HG03025 (cell line): ENCODE data around the gene SPATC1L.
"Not testable (repeated sequence)": the region's sequence is repeated elsewhere in the genome, so short reads cannot be mapped to it uniquely, and the experiment has no call there.

Experiments
- ATAC-seq: cut with Tn5 transposase; IDR thresholded peaks from one replicate; pipeline ENCODE4 v1.9.1; 2021; ENCODE audit warnings: mild to moderate bottlenecking, moderate library complexity; ENCODE audit not compliant: unreplicated experiment, low FRiP score

SPATC1L gene

DNA sequence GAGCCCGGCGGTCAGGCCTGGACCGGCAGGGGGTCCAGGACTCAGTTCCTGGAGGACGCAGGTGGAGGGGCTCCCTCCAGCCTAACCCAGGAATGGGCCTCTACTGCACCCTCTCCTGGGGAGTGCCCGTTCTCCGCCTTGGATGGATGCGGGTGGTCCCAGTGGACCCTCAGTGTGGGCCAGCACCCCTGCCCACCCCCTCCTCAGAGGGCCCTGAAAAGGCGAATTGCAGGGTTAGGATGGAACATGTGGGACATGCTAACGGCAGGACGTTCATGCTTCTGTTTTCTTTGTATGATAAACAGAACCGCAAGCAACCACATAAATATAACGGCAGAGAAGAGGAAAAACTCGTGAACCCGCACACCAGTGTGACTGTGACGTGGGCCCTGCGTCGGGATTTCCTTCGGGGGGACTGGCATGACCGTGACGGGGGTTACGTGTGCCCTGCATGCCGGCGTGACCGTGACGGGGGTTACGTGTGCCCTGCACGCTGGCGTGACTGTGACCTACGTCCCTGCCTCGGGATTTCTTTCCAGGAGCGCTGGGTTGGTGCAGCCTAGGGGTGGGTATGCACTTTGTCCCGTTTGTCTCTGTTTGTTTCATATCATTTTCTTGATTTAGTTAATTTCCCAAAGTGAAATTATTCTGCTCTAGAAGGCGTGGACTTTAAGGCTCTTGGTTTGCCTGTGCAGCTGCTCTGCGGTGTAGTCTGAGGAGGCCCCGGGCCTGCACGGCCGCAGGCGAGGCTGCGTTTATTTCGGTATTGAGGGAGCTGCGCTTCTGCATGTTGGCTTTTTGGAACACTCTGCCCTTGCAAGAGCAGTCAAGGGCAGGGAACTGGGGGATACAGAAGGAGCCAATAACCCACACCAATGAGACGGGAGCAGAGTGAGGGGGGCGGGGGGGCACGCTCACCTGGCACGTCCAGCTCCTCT, 32.0 kb downstream of the SPATC1L start:
- ATAC-seq, result no peak

DNA sequence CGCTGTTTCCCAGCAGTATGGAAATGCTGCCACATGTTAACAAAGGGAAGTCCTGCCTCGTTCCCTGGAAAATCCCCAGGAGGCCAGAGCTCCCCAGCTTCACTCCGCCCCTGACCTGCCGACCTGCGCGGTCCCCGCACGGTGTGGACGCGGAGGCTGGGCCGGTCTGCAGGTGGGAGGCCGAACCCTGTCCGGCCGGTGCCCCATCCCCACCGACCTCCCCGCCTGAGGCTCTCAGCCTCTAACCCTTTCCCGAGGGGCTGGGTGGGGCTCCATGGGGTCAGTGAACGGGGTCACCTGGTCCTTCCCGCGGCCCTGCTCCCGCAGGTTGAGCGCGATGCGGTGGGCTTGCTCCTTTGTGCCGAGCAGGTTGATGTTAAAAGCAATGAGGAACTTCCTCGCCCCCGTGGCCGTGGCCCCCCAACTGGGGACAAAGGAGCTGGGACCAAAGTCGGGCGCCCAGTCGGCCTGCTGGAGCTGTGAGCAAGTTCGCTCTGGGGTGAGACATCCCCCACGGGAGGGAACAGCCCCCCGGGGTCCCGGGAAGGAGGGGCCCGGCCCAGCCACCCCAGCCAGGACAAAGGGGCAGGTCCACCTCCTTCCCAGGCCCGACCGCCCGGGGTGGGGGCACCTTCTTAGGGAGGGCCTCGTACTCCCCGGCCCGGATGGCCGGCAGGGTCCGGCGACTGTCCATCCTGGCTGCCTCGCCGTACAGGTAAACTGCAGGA, 32.8 kb downstream of the SPATC1L start:
- no peak for ATAC-seq

DNA sequence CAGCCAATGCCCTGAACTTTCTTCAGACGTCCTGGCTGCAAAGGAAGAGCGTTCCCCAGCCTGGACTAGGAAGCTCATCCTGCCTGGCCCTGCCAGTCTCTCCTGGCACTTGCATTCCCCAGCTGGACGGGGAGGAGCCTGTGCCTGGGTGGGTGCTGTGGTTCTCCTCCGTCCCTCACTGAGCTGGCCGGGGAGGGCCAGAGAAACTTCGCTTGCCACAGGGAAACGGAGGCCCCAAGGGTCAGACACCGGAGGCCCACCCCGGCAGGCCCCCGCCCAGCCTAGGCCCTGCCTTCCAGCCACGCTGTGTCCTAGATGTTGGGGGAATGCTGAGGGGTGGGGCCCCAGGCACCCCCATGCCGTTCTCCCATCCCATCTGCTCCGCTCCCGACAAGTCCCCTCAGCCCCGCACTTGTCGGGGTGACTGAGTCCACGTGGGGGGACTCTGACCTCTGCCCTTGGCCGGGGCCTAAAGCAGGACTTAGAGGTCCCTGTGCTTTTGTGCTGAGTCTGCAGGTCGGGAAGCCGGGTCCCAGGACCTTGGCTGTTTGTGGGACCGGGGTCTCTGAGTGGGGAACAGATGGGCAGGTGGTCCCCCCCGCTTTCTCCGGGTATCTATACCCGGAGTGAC, 33.7 kb downstream of the SPATC1L start:
- ATAC-seq, result no peak

DNA sequence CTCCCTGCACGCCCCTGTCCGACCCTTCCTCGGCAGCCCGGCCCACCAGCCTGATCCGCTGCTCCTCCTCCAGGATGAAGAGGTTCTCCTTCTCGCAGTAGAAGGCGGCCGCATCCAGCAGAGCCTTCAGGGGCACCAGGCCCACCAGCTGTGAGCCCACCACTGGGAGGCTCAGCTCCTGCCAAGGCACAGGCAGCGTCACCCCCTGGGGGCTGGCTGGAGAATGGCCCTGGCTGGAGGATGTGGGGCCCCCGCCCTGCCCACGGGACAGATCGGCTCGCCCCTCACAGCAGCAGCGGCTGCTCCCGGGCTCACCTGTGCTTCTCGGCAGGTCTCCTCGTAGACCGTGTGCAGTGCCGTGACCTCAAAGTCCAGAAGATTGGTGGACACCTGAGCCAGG, 34.2 kb downstream of the SPATC1L start:
- no peak for ATAC-seq

DNA sequence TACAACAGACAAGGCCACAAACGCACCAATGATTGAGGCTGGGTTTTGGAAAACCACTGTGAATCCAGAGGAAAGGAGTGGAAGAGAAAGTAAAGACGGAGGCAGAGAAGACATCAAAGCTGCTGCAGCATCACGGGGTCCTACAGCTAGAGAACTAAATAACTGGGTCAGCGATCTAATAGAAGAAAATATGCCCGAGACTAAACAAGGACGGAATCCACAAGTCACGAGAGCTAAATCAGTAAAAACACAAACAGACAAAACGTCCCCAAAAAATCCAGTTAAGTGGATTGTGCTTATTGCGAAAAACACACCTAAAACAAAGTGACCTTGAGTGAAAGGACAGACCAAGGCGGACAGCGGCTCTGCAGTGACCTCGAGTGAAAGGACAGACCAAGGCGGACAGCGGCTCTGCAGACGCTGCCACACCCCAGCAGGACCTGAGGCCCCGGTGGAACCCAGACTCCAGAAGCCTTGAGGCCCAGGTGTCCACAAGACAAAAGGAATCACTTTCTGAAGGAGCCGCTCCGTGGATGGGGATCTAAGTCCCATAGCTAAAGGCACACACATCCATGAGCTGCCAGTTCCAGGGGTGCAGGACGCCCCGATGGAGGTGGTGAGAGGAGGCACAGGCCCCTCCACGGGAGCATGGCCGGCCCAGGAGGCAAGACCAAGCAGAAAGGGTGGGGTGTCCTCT, 34.9 kb downstream of the SPATC1L start:
- ATAC-seq, result no peak

DNA sequence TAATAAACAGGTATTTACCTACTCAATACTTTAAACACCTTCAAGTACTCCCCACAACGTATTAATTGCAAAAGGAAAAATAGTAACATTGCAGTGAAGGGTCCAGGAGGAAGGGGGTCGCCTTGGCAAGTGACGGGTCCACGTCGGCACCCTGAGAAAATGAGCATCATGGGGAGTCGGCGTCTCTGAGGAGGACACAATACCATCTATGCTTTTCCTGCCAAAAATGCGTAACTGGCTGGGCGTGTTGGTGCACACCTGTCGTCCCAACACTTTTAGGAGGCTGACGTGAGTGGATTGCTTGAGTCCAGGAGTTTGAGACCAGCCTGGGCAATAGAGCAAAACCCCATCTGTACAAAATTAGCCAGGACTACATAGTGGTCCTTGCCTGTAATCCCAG, 36.2 kb downstream of the SPATC1L start:
- no peak for ATAC-seq

DNA sequence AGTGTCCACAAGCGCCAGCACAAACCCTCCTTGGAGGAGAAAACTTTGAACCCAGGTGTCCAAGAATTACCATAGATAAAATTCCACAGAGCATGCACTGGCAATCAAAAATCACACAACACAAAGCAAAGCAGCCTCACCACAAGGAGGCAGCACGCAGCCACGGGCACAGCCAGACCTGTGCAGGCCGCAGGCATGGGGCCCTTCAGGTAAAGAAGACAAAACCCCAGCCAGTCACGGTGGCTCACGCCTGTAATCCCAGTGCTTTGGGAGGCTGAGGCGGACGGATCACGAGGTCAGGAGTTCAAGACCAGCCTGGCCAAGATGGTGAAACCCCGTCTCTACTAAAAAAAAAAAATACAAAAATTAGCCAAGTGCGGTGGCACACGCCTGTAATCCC, 36.8 kb downstream of the SPATC1L start:
- not testable (repeated sequence) for ATAC-seq

DNA sequence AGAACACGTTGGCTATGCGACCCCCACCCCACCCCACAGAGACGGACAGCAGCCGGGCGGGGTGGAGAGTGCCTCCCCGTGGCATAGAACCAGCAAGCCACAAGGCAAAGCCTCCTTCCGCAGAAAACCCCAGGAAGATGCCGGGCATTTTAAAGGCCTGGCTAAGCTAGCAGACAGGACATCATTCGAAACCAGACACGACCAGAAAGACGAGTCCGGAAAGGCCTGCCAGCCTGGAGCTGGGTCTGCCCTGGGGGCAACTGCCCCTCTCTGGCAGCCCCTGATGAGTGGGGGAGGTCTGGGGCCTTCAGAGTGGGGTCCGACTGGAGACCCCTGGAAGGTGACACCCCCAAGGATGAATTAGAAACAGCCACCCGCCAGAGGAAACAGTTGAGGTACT, 37.4 kb downstream of the SPATC1L start:
- ATAC-seq, result no peak

DNA sequence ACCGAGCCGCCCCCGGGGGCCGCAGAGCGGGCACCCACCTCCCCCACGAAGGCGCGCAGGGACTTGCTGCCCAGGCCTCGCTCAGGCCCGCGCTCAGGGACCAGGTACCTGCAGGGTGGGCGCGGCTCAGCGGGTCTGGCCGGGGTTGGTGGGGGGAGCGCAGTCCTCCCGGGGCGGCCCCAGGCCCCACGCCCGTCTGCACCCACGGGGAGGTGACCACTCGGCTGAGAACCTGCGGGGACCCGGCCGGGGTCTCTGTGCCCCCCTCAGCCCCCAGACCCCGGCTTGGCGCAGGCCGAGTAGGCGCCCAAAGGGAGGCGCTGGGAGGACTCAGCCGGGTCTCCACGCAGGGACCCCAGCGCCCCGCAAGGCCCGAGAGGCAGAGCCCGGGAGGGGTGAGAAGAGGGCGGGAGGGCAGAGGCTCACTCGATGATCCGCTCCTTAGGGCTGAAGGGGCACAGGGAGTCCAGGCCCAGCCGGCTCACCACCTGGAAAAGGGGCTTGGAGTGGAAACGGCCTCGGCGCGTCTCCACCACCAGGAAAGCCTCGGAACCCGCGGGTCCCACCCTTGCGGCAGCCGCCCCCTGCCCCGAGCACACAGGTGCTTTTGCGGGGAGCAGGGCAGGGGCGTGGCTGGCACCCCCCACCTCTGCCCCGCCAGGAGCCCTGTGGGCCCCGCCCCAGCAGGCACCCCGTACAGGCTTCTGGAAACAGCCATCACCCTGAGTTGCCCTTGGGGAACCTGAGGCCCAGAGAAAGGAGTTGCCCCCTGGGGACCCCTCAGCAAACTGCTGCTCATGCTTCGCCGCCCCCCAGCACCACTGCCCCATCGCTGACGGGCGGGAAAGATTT, 38.2 kb downstream of the SPATC1L start:
- no peak for ATAC-seq

DNA sequence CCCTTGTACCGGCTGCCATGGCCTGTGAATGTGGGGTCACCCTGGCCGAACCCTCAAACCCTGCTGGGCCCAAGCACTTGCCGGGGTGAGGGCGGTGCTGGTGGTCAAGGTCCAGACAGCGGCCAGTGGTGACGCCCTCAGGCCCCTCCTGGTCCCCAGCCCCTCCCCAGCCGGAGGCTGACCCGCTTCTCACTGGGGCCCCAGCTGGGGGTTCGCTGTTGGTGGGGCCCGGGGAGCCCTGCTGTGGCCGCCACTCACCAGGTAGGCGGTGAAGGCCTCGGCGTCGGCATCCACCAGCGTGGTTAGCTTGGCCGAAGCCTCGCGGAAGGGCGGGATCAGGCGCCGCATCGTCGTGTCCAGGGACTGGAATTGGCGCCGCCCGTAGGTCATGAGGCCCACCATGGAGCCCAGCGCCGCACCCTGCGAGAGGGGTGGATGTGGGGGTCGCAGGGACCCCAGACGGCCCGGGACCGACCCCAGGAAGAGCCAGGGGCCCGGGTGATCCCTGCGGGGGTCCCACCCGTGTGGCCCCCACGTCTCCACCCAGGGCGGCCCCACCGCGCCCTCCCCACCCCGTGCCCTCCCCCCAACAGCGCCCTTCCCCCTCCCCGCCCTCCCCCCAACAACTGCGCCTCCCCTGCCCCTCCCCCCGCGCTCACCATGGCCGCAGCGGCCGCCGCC, 39.0 kb downstream of the SPATC1L start:
- no peak for ATAC-seq

DNA sequence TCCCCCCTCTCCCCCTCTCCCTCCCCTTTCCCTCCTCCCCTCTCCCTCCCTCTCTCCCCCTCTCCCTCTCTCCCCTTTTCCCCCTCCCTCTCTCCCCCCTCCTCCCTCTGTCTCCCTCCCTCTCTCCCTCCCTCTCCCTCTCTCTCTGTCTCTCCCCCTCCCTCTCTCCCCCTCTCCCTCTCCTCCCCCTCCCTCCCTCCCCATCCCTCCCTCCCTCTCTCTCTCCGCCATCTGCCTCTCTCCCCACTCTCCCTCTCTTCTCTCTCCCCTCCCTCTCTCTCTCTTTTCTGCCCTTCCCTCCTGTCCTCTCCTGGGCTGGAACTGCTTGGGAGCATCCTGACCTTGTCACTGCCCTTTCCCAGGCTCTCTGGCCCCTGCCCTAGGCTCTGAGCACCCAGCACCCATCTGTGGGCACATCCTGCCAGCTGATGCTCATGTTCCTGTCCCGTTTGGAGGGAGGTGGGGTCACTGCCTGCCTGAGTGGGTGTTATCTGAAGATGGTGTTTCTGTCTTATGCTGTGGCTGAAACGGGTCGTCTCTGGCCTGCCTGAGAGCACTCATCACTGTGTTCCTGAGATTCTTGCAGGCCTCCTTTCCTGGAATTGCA, 39.7 kb downstream of the SPATC1L start:
- ATAC-seq, result no peak

DNA sequence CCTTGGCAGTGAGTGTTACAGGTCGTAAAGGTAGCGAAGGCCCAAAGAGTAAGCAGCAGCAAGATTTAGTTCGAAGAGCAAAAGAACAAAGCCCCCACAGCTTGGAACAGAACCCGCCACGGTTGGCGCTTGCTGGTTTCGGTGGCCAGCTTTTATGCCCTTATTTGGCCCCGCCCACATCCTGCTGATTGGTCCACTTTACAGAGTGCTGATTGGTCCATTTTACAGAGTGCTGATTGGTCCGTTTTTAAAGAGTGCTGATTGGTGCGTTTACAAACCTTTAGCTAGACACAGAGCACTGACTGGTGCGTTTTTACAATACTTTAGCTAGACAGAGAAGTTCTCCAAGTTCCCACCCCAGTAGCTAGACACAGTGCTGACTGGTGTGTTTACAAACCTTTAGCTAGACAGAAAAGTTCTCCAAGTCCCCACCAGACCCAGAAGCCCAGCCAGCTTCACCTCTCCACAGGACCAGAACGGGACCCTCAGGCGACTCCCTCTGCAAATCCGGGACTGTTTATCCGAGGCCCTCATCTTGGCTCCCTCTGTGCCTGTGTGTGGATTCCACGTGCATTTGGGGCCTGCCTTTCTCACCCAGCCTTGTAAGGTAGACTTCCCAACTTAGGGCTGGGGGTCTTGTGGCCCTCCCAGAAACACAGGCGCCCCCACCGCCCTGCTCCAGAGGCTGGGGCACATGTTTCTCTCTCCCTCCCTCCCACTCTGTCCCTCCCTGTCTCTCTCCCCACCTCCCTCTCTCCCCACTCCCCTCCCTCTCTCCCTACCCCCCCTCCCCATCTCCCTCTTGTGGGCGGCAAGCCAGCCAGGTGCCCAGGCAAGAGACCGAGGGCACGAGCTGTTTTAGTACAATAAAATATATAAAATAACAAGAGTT, 41.4 kb downstream of the SPATC1L start:
- no peak for ATAC-seq

DNA sequence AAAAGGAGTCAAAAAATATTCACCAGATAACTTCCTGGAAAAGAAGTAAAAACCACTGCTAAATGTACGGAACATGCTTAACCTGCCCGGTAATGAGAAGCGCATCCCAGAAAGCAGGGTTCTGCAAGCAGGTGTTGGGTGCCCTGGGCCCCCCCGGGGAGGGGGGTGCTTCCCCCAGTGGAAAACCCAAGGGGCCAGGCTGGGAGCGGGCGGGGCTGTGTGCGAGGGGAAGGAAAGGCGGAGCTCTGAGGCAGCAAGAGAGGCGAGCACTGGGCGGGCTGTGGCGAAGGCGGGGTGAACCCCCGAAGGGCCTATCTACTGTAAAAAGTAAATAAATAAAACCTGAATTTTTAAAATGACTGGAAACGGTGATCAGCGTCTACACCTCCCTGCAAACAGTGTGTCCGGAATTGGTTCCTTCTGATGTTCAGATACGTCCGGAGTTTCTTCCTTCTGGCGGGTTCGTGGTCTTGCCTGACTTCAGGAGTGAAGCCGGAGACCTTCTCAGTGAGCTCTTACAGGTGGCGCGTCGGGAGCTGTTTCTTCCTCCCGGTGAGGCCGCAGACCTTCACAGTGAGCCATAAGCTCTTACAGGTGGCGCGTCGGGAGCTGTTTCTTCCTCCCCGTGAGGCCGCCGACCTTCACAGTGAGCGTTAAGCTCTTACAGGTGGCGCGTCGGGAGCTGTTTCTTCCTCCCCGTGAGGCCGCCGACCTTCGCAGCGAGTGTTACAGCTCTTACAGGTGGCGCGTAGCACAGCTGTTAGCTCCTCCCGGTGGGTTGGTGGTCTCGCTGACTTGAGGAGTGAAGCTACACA, 42.3 kb downstream of the SPATC1L start:
- ATAC-seq, result no peak

DNA sequence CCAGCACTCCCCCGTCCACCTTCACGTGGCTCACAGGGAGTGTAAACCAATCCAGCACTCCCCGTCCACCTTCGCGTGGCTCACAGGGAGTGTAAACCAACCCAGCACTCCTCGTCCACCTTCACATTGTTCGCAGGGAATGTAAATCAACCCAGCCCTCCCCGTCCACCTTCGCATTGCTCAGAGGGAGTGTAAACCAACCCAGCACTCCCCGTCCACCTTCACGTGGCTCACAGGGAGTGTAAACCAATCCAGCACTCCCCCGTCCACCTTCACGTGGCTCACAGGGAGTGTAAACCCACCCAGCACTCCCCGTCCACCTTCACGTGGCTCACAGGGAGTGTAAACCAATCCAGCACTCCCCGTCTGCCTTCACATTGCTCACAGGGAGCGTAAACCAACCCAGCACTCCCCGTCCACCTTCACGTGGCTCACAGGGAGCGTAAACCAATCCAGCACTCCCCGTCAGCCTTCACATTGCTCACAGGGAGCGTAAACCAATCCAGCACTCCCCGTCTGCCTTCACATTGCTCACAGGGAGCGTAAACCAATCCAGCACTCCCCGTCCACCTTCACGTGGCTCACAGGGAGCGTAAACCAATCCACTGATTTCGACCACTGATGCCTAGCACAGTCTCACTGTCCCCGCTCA, 43.8 kb downstream of the SPATC1L start:
- not testable (repeated sequence) for ATAC-seq

DNA sequence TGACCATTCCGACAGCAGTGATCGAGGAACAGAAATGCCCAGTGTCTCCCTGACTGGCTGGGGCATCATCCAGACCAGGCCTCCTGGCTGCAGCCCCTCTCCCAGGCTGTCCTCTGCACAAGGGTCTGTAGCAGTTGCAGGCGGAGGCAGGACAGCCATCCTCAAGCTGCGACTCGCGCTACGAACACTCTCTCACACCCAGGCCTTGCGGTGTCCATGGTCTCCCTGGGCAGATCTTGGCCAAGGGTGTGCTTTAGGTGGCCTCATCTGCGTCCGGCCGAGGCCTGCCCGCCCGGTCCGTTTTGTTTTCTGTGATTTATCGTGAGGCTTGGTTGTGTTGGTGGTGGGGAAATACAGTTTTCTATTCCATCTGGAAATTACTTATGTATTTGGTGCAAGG, 44.6 kb downstream of the SPATC1L start:
- ATAC-seq, result no peak

DNA sequence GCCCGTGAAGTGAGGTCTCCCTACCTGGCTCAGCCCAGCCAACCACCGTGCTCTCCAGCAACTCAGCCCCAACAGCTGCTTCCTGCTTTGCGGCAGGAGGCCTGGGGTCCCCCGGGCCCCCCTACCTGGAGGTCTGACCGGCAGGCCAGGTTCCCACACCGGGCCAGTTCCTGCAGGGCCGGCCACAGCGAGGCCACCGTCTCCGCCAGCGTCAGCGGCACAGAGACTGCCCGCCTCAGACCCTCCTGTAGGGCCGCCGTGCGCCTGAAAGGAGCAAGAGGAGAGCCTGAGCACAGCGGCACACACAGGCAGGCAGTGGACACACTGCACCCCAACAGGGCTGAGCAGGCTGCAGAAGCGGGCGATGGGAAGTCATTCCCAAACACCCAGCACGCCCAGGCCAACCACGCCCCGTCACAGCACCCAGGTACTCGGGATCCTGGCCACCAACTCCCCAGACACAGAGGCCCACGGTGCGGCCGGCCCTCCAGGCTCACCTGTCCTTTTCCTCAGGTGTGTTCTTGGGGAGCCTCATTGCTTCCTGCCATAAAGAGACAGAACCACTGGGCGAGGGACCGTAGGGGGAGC, 45.8 kb downstream of the SPATC1L start:
- no peak for ATAC-seq
